ENCODE results near the gene OR8A1. TPM values are rescaled to one million over a fixed set of nuclear protein-coding genes. Genes with fewer than 3 reads are reported as not detected.

Gene OR8A1
- total RNA-seq, 1 experiment from 2014 or later: not detected

- no peak for TF ChIP-seq CTCF (conservative IDR thresholded peaks at IDR 0.05)
- Histone ChIP-seq H3K79me2 (ENCODE audit: insufficient read depth, low read length) (no peaks in the 10 kb centered on the region), H4K20me1 (ENCODE audit: control insufficient read depth, insufficient read depth, insufficient read length) (no peaks in the 10 kb centered on the region), H3T11ph (ENCODE audit: low read length) (no peak overlapping the region), H3K23ac (ENCODE audit: insufficient read length, low read depth, low read length) (no peak overlapping the region), H3K27ac (ENCODE audit: insufficient read length, low read depth, low read length) (no peak overlapping the region), H3K9me3 (ENCODE audit: control insufficient read depth, low read depth, low read length) (no peaks in the 10 kb centered on the region), H3K4me1 (ENCODE audit: insufficient read depth, low read length) (peaks cover 3% of the 10 kb centered on the region; the same call in 1 of the 2 replicates), H3K4me2 (ENCODE audit: insufficient read depth, insufficient read length, low read length) (no peak overlapping the region), H2BK5ac (ENCODE audit: insufficient read length, low read length) (no peak overlapping the region), H3K27me3 (ENCODE audit: insufficient read depth, low read length) (no peaks in the 10 kb centered on the region), H3K79me1 (ENCODE audit: insufficient read depth, low read depth, low read length, poor library complexity, severe bottlenecking) (no peaks in the 10 kb centered on the region), H3K18ac (ENCODE audit: insufficient read length, low read depth, low read length) (no peak overlapping the region), H2AFZ (ENCODE audit: low read length) (no peak overlapping the region), H2BK120ac (ENCODE audit: low read depth, low read length, poor library complexity, severe bottlenecking) (no peak overlapping the region), H3K14ac (ENCODE audit: insufficient read depth, low read length) (no peak overlapping the region), H2AK5ac (ENCODE audit: insufficient read length, low read length) (no peak overlapping the region), H4K8ac (replicated peaks; ENCODE audit: insufficient read length, low read depth, low read length) (no peak overlapping the region), H2BK15ac (ENCODE audit: low read depth, low read length) (no peak overlapping the region), H4K91ac (ENCODE audit: insufficient read length, low read depth, low read length) (no peak overlapping the region), H2BK20ac (ENCODE audit: low read depth, low read length, poor library complexity, severe bottlenecking) (no peak overlapping the region), H3K9ac (ENCODE audit: extremely low read depth, insufficient read length, low read length) (no peak overlapping the region), H4K5ac (ENCODE audit: insufficient read length, low read depth, low read length) (no peak overlapping the region), H3K56ac (ENCODE audit: insufficient read length, low read depth, low read length) (no peak overlapping the region), H2BK12ac (ENCODE audit: insufficient read length, low read depth, low read length) (no peak overlapping the region), H3K4ac (ENCODE audit: low read depth, low read length) (no peak overlapping the region), H3K23me2 (ENCODE audit: insufficient read length, low read depth, low read length, poor library complexity, severe bottlenecking) (no peaks in the 10 kb centered on the region)
- Mint-ChIP-seq H3K36me3 (ENCODE audit: insufficient read depth in 1 of 3, low read depth in 3 of 3) (no peaks in the 10 kb centered on the region), H3K27me3 (ENCODE audit: low read depth) (no peaks in the 10 kb centered on the region), H3K4me3 (no peak overlapping the region), H3K27ac (no peak overlapping the region), H3K9me3 (no peaks in the 10 kb centered on the region; a peak in 1 of 5 replicates), H3K4me1 (peaks cover 7 to 8% of the 10 kb centered on the region in 2 experiments)
- DNase-seq: no peak
- WGBS (ENCODE audit: extremely low coverage, insufficient read length, low lambda C conversion rate): no CpG with 5 or more reads among the region's 3 CpGs
Observed at GRCh38 chr11:124605719-124606118, 35.9 kb downstream of the OR8A1 start.

All from H9 (cell line).